SK-N-MC (cell line): Measurements from ENCODE around the gene TMEM185B.

ENCODE experiments used
- DNase-seq: peaks from one replicate; pipeline ENCODE4 v3.0.0-alpha.2; 2011; ENCODE audit warnings: low read depth, low spot score
- H3K27ac ChIP-seq: fragments of 200-600 bp; sonication (generic); 2 replicates; pipeline ENCODE4 v1.5.1; 2016; ENCODE audit warnings: mixed run types
- H3K36me3 ChIP-seq: fragments of 200-600 bp; sonication (generic); 2 replicates; pipeline ENCODE4 v1.6.1; 2017; ENCODE audit warnings: antibody characterized with exemption, low read length, mixed read lengths; ENCODE audit not compliant: insufficient read depth
- H3K4me3 ChIP-seq: fragments of 200-600 bp; sonication (generic); 2 replicates; pipeline ENCODE4 v1.5.1; 2016
- H3K9ac ChIP-seq: fragments of 200-600 bp; sonication (generic); 2 replicates; pipeline ENCODE4 v1.8.0; 2017; ENCODE audit warnings: mixed run types, mixed read lengths; ENCODE audit not compliant: insufficient read length
- H3K9me3 ChIP-seq: fragments of 200-600 bp; sonication (generic); 2 replicates; pipeline ENCODE4 v1.6.1; 2017; ENCODE audit warnings: low read depth, mild to moderate bottlenecking, antibody characterized with exemption, low read length, moderate library complexity, mixed read lengths
- EZH2 ChIP-seq: fragments of 200-600 bp; sonication (generic); IDR thresholded peaks from one replicate; pipeline ENCODE4 v1.6.1; 2017; ENCODE audit warnings: antibody characterized with exemption
- FOXP2 ChIP-seq: optimal IDR thresholded peaks from 2 replicates; pipeline ENCODE3; 2011; ENCODE audit warnings: mild to moderate bottlenecking, moderate library complexity; ENCODE audit not compliant: insufficient read depth; ENCODE audit errors: extremely low read length, control extremely low read depth
- POLR2AphosphoS5 ChIP-seq: IDR thresholded peaks from 2 replicates; pipeline ENCODE4 v1.6.1; 2012; ENCODE audit warnings: mild to moderate bottlenecking, low read depth, low read length, borderline replicate concordance

TMEM185B gene

DNA sequence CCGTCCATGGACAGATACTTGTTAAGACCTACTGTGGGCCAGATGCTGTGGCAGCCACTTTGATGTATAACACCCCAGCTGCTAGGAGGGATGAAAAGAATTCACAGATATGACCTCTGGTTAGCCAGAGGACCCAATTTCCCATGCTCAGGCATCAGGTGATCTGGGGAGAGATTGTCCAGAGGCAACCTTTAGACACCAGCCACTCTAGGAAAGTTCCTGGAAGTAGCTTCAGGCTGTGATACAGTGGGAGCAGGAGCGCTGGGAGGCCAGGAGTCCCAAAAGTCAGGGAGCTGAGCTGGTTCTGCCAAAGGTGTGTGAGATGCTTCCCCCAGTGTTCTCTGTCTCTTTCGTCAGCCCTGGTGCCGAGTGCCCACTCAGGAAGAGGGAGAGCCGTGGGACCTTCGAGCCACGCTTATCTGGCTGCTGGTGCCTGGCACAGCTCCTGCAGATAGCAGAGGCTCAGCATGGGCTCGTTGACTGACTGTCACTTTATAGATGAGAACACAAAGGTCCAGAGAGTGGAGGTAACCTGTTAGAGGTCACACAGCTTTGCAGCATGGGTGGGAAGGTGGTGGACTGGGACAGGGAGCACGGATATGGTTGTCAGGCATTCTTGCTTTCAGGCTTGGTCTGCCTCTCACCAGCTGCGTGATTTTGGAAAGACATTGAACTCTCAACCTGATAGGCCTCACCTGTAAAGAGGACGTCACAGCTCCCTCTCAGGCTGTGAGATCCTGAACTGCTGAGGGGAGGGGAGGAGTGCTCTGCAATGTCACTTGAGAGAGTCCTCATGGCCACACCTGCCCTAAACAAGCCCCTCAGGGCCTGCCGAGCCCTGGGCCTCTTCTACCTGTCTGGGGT, 21.7 kb upstream of the TMEM185B start:
- TF ChIP-seq FOXP2 (no peak), EZH2 (no peak), POLR2AphosphoS5 (no peak)
- Histone ChIP-seq H3K9ac (no peak overlapping the region), H3K36me3 (no peaks in the 10 kb centered on the region), H3K27ac (no peak overlapping the region), H3K9me3 (no peaks in the 10 kb centered on the region), H3K4me3 (peak overlapping the region; percentile 45; the same call in 1 of the 2 replicates)
- DNase-seq = no peak

DNA sequence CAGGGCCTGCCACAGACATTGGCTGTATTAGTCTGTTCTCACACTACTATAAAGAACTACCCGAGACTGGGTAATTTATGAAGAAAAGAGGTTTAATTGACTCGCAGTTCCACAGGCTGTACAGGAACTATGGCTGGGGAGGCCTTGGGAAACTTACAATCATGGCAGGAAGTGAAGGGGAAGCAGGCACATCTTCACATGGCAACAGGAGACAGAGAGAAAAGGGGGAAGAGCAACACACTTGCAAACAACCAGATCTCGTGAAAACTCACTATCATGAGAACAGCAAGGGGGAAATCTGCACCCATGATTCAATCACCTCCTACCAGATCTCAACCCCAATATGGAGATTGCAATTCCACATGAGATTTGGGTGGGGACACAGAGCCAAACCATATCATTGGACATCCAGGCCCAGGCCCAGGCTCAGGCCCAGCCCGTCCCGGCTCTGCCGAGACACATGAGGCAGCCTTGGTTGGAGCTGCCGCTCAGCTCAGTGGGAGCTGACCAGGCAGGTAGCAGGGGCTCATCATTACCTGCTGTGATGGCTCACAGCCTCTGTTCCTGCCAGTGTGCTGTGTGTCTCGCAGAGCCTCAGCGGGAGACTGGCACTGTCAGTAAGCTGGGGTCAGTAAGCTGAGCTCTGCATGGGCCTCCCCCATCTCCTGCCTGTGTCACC, 20.8 kb upstream of the TMEM185B start:
- no peak for DNase-seq
- TF ChIP-seq POLR2AphosphoS5 (no peak), FOXP2 (no peak), EZH2 (no peak)
- no peak overlapping the region for H3K9ac ChIP-seq
- no peak overlapping the region for H3K4me3 ChIP-seq
- H3K27ac ChIP-seq = no peak overlapping the region
- no peaks in the 10 kb centered on the region for H3K36me3 ChIP-seq
- no peaks in the 10 kb centered on the region for H3K9me3 ChIP-seq

DNA sequence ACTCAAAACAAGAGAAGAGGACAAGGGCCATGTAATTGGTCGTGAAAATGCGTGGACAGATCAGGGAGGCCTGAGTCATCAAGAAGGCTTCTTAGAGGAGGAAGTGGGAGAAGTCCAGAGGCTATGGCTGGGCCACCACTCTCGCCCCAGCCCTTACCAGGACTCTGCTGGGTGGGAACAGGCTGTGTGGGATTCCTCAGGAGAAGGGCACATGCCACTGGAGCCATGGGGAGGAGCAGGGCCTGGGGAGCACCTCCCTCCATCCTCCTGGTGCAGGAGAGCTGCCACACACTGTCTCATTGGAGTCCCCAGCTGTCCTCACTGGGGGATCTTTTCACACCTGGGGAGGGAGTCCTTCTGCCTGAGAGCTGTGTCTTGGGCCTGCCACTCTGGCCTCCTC, 20.0 kb upstream of the TMEM185B start:
- Histone ChIP-seq H3K4me3 (no peak overlapping the region), H3K27ac (no peak overlapping the region), H3K36me3 (no peaks in the 10 kb centered on the region), H3K9me3 (no peaks in the 10 kb centered on the region), H3K9ac (no peak overlapping the region)
- TF ChIP-seq EZH2 (no peak), FOXP2 (no peak), POLR2AphosphoS5 (no peak)
- no peak for DNase-seq

DNA sequence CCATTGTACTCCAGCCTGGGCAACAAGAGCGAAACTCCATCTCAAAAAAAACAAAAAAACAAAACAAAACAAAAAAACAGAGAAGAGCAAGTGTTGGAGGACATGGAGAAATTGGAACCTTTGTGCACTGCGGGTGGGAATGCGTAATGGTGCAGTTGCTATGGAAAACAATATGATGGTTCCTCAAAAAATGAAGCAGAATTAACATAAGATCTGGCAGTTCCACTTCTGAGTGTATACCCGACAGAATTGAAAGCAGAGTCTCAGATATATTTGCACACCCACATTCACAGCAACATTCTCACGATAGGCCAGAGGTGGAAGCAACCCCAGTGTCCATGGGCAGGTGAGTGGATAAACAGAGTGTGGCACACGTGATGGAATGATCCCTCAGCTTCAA, 18.5 kb upstream of the TMEM185B start:
- Histone ChIP-seq H3K9ac (no peak overlapping the region), H3K4me3 (no peak overlapping the region), H3K9me3 (no peaks in the 10 kb centered on the region), H3K27ac (no peak overlapping the region), H3K36me3 (no peaks in the 10 kb centered on the region)
- DNase-seq = no peak
- TF ChIP-seq EZH2 (no peak), FOXP2 (no peak), POLR2AphosphoS5 (no peak)

DNA sequence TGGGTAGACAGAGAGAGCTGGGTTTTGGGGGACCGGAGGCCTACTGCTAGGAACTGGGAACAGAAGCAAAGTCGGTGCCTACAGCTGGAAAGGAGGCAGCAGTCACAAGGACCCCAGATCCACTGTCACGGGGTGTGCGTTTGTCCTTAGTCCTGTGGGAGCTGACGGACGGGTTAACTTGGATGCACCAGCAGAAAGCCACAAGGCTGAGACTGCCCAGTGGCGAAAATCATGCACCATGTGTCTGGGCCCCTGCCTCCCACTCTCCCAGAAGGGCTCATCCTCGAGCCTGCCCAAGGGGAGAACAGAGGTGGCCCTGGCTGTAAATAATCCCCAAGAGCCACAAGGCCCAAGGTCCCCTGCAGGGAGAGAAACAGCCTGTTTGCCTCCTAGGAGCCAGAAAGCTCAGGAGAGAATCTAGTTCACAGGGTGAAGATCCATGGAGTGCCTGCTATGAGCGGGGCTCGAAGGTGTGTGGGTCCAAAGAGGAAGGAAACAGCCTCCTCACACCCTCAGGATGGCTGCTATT, 17.8 kb upstream of the TMEM185B start:
- no peak for TF ChIP-seq POLR2AphosphoS5
- no peak for DNase-seq

DNA sequence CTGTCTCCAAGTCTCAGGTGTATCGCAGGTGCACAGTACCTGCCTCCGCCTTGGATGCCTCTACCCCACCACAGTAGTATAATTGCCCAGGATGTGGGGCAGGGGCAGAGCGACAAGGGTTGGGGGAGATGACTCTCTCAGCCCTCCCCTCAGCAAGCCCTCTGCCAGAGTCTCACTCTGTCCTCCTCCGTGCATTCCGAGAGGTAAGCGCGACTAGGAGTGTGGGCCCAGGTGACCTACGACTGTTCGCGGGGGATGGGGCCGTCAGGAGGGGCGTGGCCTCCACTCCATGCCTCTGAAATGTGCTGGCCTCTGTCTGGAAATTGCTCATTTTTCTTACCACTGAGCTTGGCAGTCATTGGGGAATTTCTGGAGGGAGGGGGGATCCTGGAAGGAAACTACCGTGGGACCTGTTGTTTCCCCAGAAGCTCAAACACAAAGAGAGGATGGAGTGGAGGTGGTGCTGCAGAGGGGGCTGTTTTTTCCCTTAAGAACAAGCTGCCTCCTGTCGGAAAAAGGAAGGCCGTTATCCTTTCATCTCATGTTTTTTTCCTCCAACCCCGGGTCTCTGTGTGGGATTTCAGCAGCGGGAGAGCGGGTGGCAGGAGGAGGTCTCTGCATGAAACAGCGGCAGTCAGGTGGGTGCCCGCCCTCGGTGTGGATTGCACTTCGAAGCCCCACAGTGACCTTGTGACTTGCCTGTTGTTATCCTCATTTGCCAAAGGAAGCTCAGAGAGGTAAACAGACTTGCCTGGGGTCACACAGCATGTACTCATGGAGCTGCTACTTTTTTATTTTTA, 16.5 kb upstream of the TMEM185B start:
- TF ChIP-seq FOXP2 = no peak
- no peak for TF ChIP-seq EZH2
- TF ChIP-seq POLR2AphosphoS5 = no peak
- Histone ChIP-seq H3K9me3 (no peaks in the 10 kb centered on the region), H3K36me3 (no peaks in the 10 kb centered on the region), H3K9ac (no peak overlapping the region), H3K4me3 (no peak overlapping the region), H3K27ac (no peak overlapping the region)
- DNase-seq = no peak

More for the DNA sequence above, 17.8 kb upstream of the TMEM185B start:
- no peak overlapping the region for H3K27ac ChIP-seq
- no peak overlapping the region for H3K4me3 ChIP-seq
- no peaks in the 10 kb centered on the region for H3K36me3 ChIP-seq
- H3K9ac ChIP-seq = no peak overlapping the region
- H3K9me3 ChIP-seq = no peaks in the 10 kb centered on the region

DNA sequence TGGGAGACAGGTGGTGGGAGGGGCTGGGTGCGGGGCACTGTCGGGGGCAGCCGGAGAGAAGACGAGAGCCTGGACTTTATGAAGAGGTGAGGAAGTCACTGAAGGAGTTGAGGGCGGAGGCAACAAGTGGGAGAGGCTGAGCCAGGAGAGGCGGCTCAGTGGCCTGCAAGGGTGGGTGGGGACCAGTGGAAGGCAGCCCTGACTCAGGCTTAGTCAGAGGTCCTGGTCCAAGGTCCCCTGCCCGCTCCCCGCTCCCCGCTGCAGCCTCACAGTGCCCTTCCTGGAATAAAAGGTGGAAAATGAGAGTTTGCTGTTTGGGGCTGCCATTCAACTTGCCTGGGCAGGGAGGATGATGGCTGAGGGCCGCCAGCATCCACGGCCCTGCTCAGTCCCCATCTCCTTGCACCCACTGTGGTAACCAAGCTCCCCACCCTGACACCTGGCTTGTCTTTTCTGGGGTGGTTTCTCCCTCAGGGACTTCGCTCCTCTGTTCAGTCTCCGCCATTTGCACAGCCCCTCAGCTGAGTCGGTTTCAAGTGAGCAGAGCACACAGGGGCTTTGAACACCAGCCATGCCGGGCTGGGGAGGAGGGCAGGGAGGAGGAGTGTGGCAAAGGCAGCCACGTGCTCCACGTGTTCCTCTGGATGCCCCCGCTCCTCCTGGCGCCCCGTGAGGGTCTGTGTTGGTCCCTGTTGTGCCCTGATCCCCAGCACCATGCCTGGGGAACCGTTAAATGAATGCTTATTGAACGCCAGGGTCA, 15.7 kb upstream of the TMEM185B start:
- Histone ChIP-seq H3K36me3 (no peaks in the 10 kb centered on the region), H3K4me3 (no peak overlapping the region), H3K9ac (no peak overlapping the region), H3K27ac (no peak overlapping the region), H3K9me3 (no peaks in the 10 kb centered on the region)
- no peak for DNase-seq
- TF ChIP-seq FOXP2 = no peak
- no peak for TF ChIP-seq EZH2
- TF ChIP-seq POLR2AphosphoS5 = no peak

DNA sequence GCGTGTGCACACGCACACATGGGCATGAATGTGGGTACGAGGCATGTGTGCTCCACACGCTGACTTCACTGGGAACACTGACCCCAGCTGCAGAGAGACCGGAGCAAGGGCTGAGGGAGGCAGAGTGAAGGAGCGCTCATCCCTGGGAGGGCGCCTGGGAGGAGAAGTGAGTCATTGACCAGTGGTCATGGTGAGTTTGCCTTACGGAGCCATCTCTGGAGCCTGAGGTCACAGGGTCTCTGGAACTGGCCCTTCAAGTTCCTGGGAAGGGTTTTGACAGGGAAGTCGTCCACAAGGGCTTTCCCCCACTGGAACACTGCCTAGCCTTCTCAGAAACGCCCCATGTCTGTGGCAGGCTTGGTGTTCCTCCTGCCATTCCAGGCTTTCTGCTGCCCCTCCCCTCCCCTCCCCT, 14.3 kb upstream of the TMEM185B start:
- Histone ChIP-seq H3K36me3 (no peaks in the 10 kb centered on the region), H3K9ac (no peak overlapping the region), H3K27ac (no peak overlapping the region), H3K9me3 (no peaks in the 10 kb centered on the region), H3K4me3 (no peak overlapping the region)
- no peak for DNase-seq
- TF ChIP-seq FOXP2 (no peak), POLR2AphosphoS5 (no peak), EZH2 (no peak)
